GM12864 (cell line): ENCODE data around the gene AASDH.
"Not testable (repeated sequence)": the region's sequence is repeated elsewhere in the genome, so short reads cannot be mapped to it uniquely, and the experiment has no call there.

ENCODE experiments used
- DNase-seq: peaks from one replicate; pipeline ENCODE4 v3.0.0-alpha.2; 2011; ENCODE audit warnings: low read depth
- H3K4me3 ChIP-seq: 2 replicates; pipeline ENCODE4 v1.5.1; 2011; ENCODE audit warnings: mild to moderate bottlenecking, low read depth, low read length, control low read depth
- TF ChIP-seq, protein P1 (sequence below): IDR thresholded peaks from 2 replicates; pipeline ENCODE4 v1.5.1; 2011; ENCODE audit warnings: low read depth, mild to moderate bottlenecking, moderate library complexity, low read length, control low read depth, inconsistent platforms; ENCODE audit errors: missing control alignments

Gene AASDH

DNA sequence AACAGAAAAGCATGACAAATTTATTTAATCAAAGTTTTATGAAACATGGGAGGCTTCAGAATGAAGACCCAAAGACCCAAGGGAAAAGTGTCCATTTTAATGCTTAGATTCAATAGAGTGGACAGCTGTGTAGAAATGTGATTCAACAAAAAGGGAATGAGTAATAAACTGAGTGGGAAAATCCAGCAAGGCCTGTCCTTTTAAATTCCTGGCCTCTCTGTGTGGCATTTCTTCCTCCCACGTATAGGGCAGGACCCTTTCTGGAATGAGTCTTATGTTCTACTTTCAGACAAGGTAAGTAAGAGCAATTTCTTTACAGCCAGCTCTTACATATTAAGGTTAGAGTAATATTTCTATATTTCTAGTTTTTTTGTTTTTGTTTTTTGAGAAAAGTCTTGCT is 14.5 kb downstream of the AASDH start:
- TF ChIP-seq, protein P1, sequence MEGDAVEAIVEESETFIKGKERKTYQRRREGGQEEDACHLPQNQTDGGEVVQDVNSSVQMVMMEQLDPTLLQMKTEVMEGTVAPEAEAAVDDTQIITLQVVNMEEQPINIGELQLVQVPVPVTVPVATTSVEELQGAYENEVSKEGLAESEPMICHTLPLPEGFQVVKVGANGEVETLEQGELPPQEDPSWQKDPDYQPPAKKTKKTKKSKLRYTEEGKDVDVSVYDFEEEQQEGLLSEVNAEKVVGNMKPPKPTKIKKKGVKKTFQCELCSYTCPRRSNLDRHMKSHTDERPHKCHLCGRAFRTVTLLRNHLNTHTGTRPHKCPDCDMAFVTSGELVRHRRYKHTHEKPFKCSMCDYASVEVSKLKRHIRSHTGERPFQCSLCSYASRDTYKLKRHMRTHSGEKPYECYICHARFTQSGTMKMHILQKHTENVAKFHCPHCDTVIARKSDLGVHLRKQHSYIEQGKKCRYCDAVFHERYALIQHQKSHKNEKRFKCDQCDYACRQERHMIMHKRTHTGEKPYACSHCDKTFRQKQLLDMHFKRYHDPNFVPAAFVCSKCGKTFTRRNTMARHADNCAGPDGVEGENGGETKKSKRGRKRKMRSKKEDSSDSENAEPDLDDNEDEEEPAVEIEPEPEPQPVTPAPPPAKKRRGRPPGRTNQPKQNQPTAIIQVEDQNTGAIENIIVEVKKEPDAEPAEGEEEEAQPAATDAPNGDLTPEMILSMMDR = no peak
- no peak overlapping the region for H3K4me3 ChIP-seq
- DNase-seq = no peak

DNA sequence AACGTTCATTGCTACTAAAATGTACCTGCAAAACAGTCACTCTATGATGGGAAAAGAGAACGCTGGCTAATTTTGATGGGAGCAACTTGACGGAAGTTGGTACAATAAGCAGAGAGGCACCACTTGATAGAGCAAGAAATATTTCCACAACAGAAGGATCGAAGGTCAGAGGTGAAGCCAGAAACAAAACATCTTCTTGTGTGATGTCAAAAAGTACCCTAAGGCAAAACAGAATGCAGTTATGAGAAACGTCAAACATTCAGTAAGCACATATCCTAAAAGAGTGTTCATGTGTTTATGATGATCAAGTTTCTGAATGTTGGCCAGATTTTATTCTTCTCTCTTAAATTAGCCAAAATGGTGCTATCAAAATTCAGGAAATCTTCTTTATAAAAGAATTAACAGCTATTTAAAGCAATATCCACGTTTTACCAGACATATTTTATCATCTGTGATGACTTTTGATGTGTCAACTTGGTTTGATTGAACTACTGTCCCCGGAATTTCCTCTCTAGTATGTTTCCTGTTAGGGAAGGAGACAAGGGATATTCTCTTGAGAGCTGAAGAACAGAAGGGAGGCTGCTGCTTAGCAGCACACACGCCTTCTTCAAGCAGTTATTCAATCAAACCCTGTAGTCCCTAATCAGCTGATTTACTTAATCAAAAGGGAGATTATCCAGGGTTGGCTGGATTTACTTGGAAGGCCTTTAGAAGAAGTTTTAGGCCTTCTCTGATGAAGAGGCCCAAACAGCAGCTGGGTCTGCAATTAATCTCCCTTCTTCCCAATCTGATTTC is 15.7 kb downstream of the AASDH start:
- no peak for DNase-seq

DNA sequence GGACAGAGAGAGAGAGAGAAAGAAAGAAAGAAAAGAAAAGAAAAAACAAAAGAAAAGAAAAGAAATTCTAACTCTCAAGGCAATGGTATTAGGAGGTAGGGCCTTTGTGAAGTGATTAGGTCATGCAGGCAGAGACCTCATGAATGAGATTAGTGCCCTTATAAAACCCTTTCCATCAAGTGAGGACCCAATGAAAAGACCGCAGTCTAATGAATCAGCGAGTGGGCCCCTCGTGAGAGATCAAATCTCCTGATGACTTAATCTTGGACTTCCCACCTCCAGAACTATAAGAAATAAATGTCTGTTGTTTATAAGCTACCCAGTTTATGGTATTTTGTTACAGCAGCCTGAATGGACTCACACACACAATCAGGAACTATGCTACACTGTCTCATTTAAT is 16.9 kb downstream of the AASDH start:
- H3K4me3 ChIP-seq = no peak overlapping the region
- DNase-seq = no peak

More for the DNA sequence above, 15.7 kb downstream of the AASDH start:
- TF ChIP-seq, protein P1 = no peak
- no peak overlapping the region for H3K4me3 ChIP-seq

DNA sequence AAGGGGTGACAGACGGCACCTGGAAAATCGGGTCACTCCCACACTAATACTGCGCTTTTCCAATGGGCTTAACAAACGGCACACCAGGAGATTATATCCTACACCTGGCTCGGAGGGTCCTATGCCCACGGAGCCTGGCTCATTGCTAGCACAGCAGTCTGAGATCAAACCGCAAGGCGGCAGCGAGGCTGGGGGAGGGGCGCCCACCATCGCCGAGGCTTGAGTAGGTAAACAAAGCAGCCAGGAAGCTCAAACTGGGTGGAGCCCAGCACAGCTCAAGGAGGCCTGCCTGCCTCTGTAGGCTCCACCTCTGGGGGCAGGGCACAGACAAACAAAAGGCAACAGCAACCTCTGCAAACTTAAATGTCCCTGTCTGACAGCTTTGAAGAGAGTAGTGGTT is 24.3 kb downstream of the AASDH start:
- DNase-seq, H3K4me3 ChIP-seq: not testable (repeated sequence)

More for the DNA sequence above, 16.9 kb downstream of the AASDH start:
- TF ChIP-seq, protein P1 = no peak

DNA sequence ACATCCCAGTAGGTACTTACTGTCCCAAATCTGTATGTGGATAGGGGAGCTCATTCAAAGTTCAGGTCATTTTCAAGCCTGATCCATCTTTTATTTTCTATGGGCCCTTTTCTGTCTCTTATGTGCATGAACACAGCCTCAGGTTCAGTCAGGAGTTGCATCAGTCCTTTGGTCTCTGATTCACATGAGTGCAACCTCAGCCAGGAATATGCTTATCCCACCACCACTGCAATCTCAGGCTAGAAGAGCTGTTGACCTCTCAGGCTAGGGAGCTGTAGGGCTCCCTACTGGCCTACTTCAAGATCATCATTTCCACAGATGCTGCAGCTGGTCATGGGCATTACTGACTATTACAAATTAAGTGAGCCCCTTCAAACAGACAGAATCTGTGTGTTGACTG is 27.2 kb downstream of the AASDH start:
- no peak for DNase-seq
- H3K4me3 ChIP-seq = no peak overlapping the region
- TF ChIP-seq, protein P1 = no peak

DNA sequence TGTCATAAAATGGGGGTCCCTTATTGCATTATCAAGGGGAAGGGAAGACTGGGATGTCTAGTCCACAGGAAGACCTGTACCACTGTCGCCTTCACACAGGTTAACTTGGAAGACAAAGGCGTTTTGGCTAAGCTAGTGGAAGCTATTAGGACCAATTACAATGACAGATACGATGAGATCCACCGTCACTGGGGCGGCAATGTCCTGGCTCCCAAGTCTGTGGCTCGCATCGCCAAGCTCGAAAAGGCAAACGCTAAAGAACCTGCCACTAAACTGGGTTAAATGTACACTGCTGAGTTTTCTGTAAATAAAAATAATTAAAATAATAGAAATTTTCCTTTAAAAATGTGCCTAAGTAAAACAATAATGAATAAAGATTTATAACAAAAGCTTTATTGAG is 30.6 kb downstream of the AASDH start:
- TF ChIP-seq, protein P1 = no peak
- H3K4me3 ChIP-seq = no peak overlapping the region
- DNase-seq = no peak

DNA sequence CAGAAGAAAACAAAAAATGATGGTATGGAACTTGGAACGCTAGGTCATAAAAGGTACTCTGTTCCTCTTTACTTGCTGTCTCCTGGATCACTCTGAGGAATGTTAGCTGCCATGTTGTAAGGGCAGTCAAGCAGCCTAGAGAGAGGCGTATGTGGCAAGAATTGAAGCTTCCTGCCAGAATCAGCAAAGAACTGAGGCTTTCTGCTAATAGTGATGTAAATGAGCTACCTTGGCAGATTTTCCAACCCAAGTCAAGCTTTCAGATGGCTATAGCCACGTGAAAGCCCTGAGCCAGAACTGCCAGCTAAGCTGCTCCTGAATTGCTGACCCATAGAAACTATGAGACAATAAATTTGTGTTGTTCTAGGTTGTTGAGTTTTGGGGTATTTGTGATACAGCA is 38.7 kb downstream of the AASDH start:
- TF ChIP-seq, protein P1 = no peak

More for the DNA sequence above, 38.7 kb downstream of the AASDH start:
- no peak overlapping the region for H3K4me3 ChIP-seq
- DNase-seq = no peak
